Omental fat pad (tissue), 4 donors: Measurements from ENCODE around the gene KIF19. TPM values are rescaled to one million over a fixed set of nuclear protein-coding genes. Genes with fewer than 3 reads are reported as not detected.

Experiments
- ATAC-seq: fragments of 150-250 bp; one replicate; pipeline ENCODE4 v1.9.1; 2016; ENCODE audit warnings: mild to moderate bottlenecking, moderate library complexity; ENCODE audit not compliant: low FRiP score
- DNase-seq: peaks from one replicate; pipeline ENCODE4 v3.0.0-alpha.2; 2019; ENCODE audit warnings: low spot score
- CTCF ChIP-seq, 3 donors: fragments of 450-650 bp; IDR thresholded peaks; one replicate each; pipeline ENCODE4 v1.5.1; 2016 to 2017; ENCODE audit warnings: antibody characterized with exemption in 3 of 3, mild to moderate bottlenecking in 3 of 3, moderate library complexity in 2 of 3
- total RNA-seq, 4 donors: library from RNA; depleted of rRNA; stranded (reverse); fragments of >200 nt; gene quantifications; one replicate each; pipeline ENCODE4 v1.1.0, GENCODE V29; 2016

Gene KIF19
- total RNA-seq, 4 donors from 2014 or later = 0.72 to 2.4 (median 1.4) TPM

GRCh38 chr17:74354123-74354522, 28.1 kb downstream of the KIF19 start:
- no peak for ATAC-seq
- TF ChIP-seq CTCF (IDR thresholded peaks at IDR 0.05) = no peak

GRCh38 chr17:74354561-74354960, 28.5 kb downstream of the KIF19 start:
- ATAC-seq = no peak
- no peak for DNase-seq

More at GRCh38 chr17:74354123-74354522, 28.1 kb downstream of the KIF19 start:
- no peak for DNase-seq

GRCh38 chr17:74355065-74355464, 29.0 kb downstream of the KIF19 start:
- DNase-seq (no peak), ATAC-seq (no peak)
- no peak for TF ChIP-seq CTCF (IDR thresholded peaks at IDR 0.05)

More at GRCh38 chr17:74354561-74354960, 28.5 kb downstream of the KIF19 start:
- no peak for TF ChIP-seq CTCF (IDR thresholded peaks at IDR 0.05)

GRCh38 chr17:74356646-74357465, 30.8 kb downstream of the KIF19 start:
- no peak for DNase-seq
- TF ChIP-seq CTCF (IDR thresholded peaks at IDR 0.05) = no peak
- no peak for ATAC-seq

- ATAC-seq (no peak), DNase-seq (no peak)
- TF ChIP-seq CTCF (IDR thresholded peaks at IDR 0.05) = no peak
These were observed 31.4 kb downstream of the KIF19 start for GRCh38 chr17:74357466-74357809.

GRCh38 chr17:74358697-74359096, 32.7 kb downstream of the KIF19 start:
- ATAC-seq = no peak
- no peak for TF ChIP-seq CTCF (IDR thresholded peaks at IDR 0.05)
- DNase-seq = no peak

GRCh38 chr17:74359916-74360315, 33.9 kb downstream of the KIF19 start:
- no peak for ATAC-seq
- DNase-seq = no peak
- no peak for TF ChIP-seq CTCF (IDR thresholded peaks at IDR 0.05)
